Activated CD4-positive, alpha-beta memory T cell treated with anti-CD3 and anti-CD28 coated beads for 36 hours (primary cell): ENCODE data around the gene SLC22A15. TPM values are rescaled to one million over a fixed set of nuclear protein-coding genes. Genes with fewer than 3 reads are reported as not detected.

ENCODE experiments used
- CTCF ChIA-PET: fragments of 350-600 bp; sonication (Branson Sonifier 250); formaldehyde crosslinking; loops from one replicate; lab custom pipeline; 2021; ENCODE audit warnings: antibody characterized with exemption, inconsistent platforms; lab: Charles Lee
- POLR2A ChIA-PET: fragments of 350-600 bp; sonication (Branson Sonifier 250); formaldehyde crosslinking; loops from one replicate; lab custom pipeline; 2021; ENCODE audit warnings: antibody characterized with exemption; lab: Charles Lee
- DNase-seq: peaks from one replicate; pipeline ENCODE4 v3.0.0-alpha.2; 2020
- H3K27ac Mint-ChIP-seq: one replicate; pipeline ENCODE4 v1.8.0; 2021; ENCODE audit warnings: mixed read lengths
- H3K27me3 Mint-ChIP-seq: one replicate; pipeline ENCODE4 v1.8.0; 2021; ENCODE audit warnings: mixed read lengths
- H3K36me3 Mint-ChIP-seq: one replicate; pipeline ENCODE4 v1.8.0; 2021; ENCODE audit warnings: mixed read lengths
- H3K4me1 Mint-ChIP-seq: one replicate; pipeline ENCODE4 v1.8.0; 2021; ENCODE audit warnings: low read depth, mixed read lengths
- H3K4me3 Mint-ChIP-seq: one replicate; pipeline ENCODE4 v1.8.0; 2021; ENCODE audit warnings: mild to moderate bottlenecking, mixed read lengths
- H3K9me3 Mint-ChIP-seq: one replicate; pipeline ENCODE4 v1.8.0; 2021; ENCODE audit warnings: mixed read lengths
- intact Hi-C: fragments of 100-400 bp; cut with micrococcal nuclease; formaldehyde crosslinking; loops from one replicate; pipeline ENCODE4 v1.15.1; 2023
- total RNA-seq, 2 experiments: library from RNA; stranded (reverse); gene quantifications; one replicate each; pipeline ENCODE4 v1.2.3, GENCODE V29; 2021

The SLC22A15 gene
- 1 to 10 TPM in 1 of 2 experiments, under 1 TPM in 1; 0.69 to 1.7 TPM for total RNA-seq

GRCh38 chr1:115976062-115976920 is at the start of gene SLC22A15:
TSS of gene SLC22A15 (plus strand) at chr1:115976513. CDS start at chr1:115976628, 115 bp downstream.
- no peaks in the 10 kb centered on the region for H3K9me3 Mint-ChIP-seq
- H3K27me3 Mint-ChIP-seq = peaks cover 19% of the 10 kb centered on the region
- no peaks in the 10 kb centered on the region for H3K36me3 Mint-ChIP-seq
- intact Hi-C loops = no loop called here
- peaks cover 4% of the 10 kb centered on the region for H3K4me1 Mint-ChIP-seq
- peak within 1 kb of the TSS; percentile 33 for H3K27ac Mint-ChIP-seq
- POLR2A ChIA-PET = interaction anchor here (0.7 kb wide), 1 partner anchor 30 kb away, joined by 4 read pairs; no protein-coding TSS in a partner anchor
- peak; percentile 62 for DNase-seq
- H3K4me3 Mint-ChIP-seq = peak within 1 kb of the TSS; percentile 79
- CTCF ChIA-PET = interaction anchor here (1.2 kb wide), 1 partner anchor 169 kb away, joined by 4 read pairs; no protein-coding TSS in a partner anchor

GRCh38 chr1:115927971-115928370 is 48.3 kb upstream of the SLC22A15 start:
- no peak for DNase-seq
- ChIA-PET CTCF (interaction anchor here (0.7 kb wide), 1 partner anchor 558 kb away, joined by 3 read pairs; no protein-coding TSS in a partner anchor), POLR2A (no interaction called here)
- Mint-ChIP-seq H3K4me3 (no peak overlapping the region), H3K4me1 (no peaks in the 10 kb centered on the region), H3K36me3 (no peaks in the 10 kb centered on the region), H3K27ac (no peak overlapping the region), H3K9me3 (no peaks in the 10 kb centered on the region), H3K27me3 (peaks cover 4% of the 10 kb centered on the region)
- intact Hi-C loops = no loop called here

- Mint-ChIP-seq H3K36me3 (no peaks in the 10 kb centered on the region), H3K4me1 (no peaks in the 10 kb centered on the region), H3K9me3 (no peaks in the 10 kb centered on the region), H3K27me3 (peaks cover 4% of the 10 kb centered on the region), H3K4me3 (no peak overlapping the region), H3K27ac (no peak overlapping the region)
- no peak for DNase-seq
- intact Hi-C loops = no loop called here
- ChIA-PET CTCF (no interaction called here), POLR2A (no interaction called here)
Measured at GRCh38 chr1:115929881-115930280, 46.4 kb upstream of the SLC22A15 start.

- H3K27ac Mint-ChIP-seq = no peak overlapping the region
Measured at GRCh38 chr1:115933625-115934024, 42.7 kb upstream of the SLC22A15 start.

GRCh38 chr1:115939455-115939854 is 36.9 kb upstream of the SLC22A15 start:
- Mint-ChIP-seq H3K27me3 (peaks cover 5% of the 10 kb centered on the region), H3K9me3 (no peaks in the 10 kb centered on the region), H3K4me1 (no peaks in the 10 kb centered on the region), H3K4me3 (no peak overlapping the region), H3K27ac (no peak overlapping the region), H3K36me3 (no peaks in the 10 kb centered on the region)
- ChIA-PET CTCF (interaction anchor here (1.2 kb wide), 1 partner anchor 42 kb away, joined by 4 read pairs; no protein-coding TSS in a partner anchor), POLR2A (no interaction called here)
- no peak for DNase-seq
- intact Hi-C loops = no loop called here

More at GRCh38 chr1:115933625-115934024, 42.7 kb upstream of the SLC22A15 start:
- POLR2A ChIA-PET = no interaction called here
- CTCF ChIA-PET = no interaction called here
- H3K4me3 Mint-ChIP-seq = no peak overlapping the region
- H3K36me3 Mint-ChIP-seq = no peaks in the 10 kb centered on the region
- H3K4me1 Mint-ChIP-seq = no peaks in the 10 kb centered on the region
- H3K27me3 Mint-ChIP-seq = peaks cover 3% of the 10 kb centered on the region
- no peak for DNase-seq
- no peaks in the 10 kb centered on the region for H3K9me3 Mint-ChIP-seq
- intact Hi-C loops = no loop called here

GRCh38 chr1:115946116-115946515 is 30.2 kb upstream of the SLC22A15 start:
- no peak overlapping the region for H3K4me3 Mint-ChIP-seq
- intact Hi-C loops = no loop called here
- H3K27me3 Mint-ChIP-seq = peaks cover 14% of the 10 kb centered on the region
- CTCF ChIA-PET = no interaction called here
- H3K9me3 Mint-ChIP-seq = no peaks in the 10 kb centered on the region
- POLR2A ChIA-PET = no interaction called here
- DNase-seq = no peak
- no peaks in the 10 kb centered on the region for H3K36me3 Mint-ChIP-seq
- H3K4me1 Mint-ChIP-seq = no peaks in the 10 kb centered on the region
- H3K27ac Mint-ChIP-seq = no peak overlapping the region

GRCh38 chr1:115949156-115949555 is 27.2 kb upstream of the SLC22A15 start:
- DNase-seq = no peak
- Mint-ChIP-seq H3K27me3 (peaks cover 12% of the 10 kb centered on the region), H3K9me3 (no peaks in the 10 kb centered on the region)

GRCh38 chr1:115951560-115951959 is 24.8 kb upstream of the SLC22A15 start:
- ChIA-PET POLR2A (no interaction called here), CTCF (no interaction called here)
- Mint-ChIP-seq H3K27me3 (peaks cover 15% of the 10 kb centered on the region), H3K36me3 (no peaks in the 10 kb centered on the region), H3K27ac (no peak overlapping the region), H3K9me3 (no peaks in the 10 kb centered on the region), H3K4me3 (no peak overlapping the region), H3K4me1 (no peaks in the 10 kb centered on the region)
- no peak for DNase-seq
- intact Hi-C loops = no loop called here

More at GRCh38 chr1:115949156-115949555, 27.2 kb upstream of the SLC22A15 start:
- Mint-ChIP-seq H3K4me1 (no peaks in the 10 kb centered on the region), H3K27ac (no peak overlapping the region), H3K36me3 (no peaks in the 10 kb centered on the region), H3K4me3 (no peak overlapping the region)
- POLR2A ChIA-PET = no interaction called here
- CTCF ChIA-PET = no interaction called here
- intact Hi-C loops = no loop called here

- peaks cover 20% of the 10 kb centered on the region for H3K27me3 Mint-ChIP-seq
- H3K9me3 Mint-ChIP-seq = no peaks in the 10 kb centered on the region
- no peak for DNase-seq
- ChIA-PET CTCF (no interaction called here), POLR2A (no interaction called here)
- no peaks in the 10 kb centered on the region for H3K36me3 Mint-ChIP-seq
- H3K4me1 Mint-ChIP-seq = no peaks in the 10 kb centered on the region
- no peak overlapping the region for H3K27ac Mint-ChIP-seq
- H3K4me3 Mint-ChIP-seq = no peak overlapping the region
- intact Hi-C loops = no loop called here
Measured at GRCh38 chr1:115952547-115952946, 23.8 kb upstream of the SLC22A15 start.

- Mint-ChIP-seq H3K27ac (no peak overlapping the region), H3K36me3 (no peaks in the 10 kb centered on the region), H3K4me1 (no peaks in the 10 kb centered on the region), H3K27me3 (peaks cover 19% of the 10 kb centered on the region), H3K4me3 (no peak overlapping the region), H3K9me3 (no peaks in the 10 kb centered on the region)
- ChIA-PET CTCF (no interaction called here), POLR2A (no interaction called here)
- intact Hi-C loops = no loop called here
- no peak for DNase-seq
Measured at GRCh38 chr1:115953180-115953579, 23.1 kb upstream of the SLC22A15 start.

- no peak overlapping the region for H3K4me3 Mint-ChIP-seq
- ChIA-PET POLR2A (no interaction called here), CTCF (no interaction called here)
- DNase-seq = no peak
- H3K27me3 Mint-ChIP-seq = peaks cover 17% of the 10 kb centered on the region
- no peaks in the 10 kb centered on the region for H3K4me1 Mint-ChIP-seq
- H3K9me3 Mint-ChIP-seq = no peaks in the 10 kb centered on the region
- intact Hi-C loops = no loop called here
- H3K27ac Mint-ChIP-seq = no peak overlapping the region
- H3K36me3 Mint-ChIP-seq = no peaks in the 10 kb centered on the region
Measured at GRCh38 chr1:115954684-115955083, 21.6 kb upstream of the SLC22A15 start.

- H3K27ac Mint-ChIP-seq = no peak overlapping the region
- H3K9me3 Mint-ChIP-seq = no peaks in the 10 kb centered on the region
- H3K36me3 Mint-ChIP-seq = no peaks in the 10 kb centered on the region
- peaks cover 14% of the 10 kb centered on the region for H3K27me3 Mint-ChIP-seq
- no peaks in the 10 kb centered on the region for H3K4me1 Mint-ChIP-seq
- POLR2A ChIA-PET = no interaction called here
- CTCF ChIA-PET = no interaction called here
- intact Hi-C loops = no loop called here
- no peak overlapping the region for H3K4me3 Mint-ChIP-seq
- DNase-seq = no peak
Measured at GRCh38 chr1:115955228-115955627, 21.1 kb upstream of the SLC22A15 start.
